Umbilical cord (tissue), 2 donors: ENCODE results near the gene SEMA3B. TPM values are rescaled to one million over a fixed set of nuclear protein-coding genes. Genes with fewer than 3 reads are reported as not detected.
A peak's percentile ranks its signal among the peaks of the same experiment; 100 is the strongest.

Source experiments
- DNase-seq: peaks from one replicate; pipeline ENCODE4 v3.0.0-alpha.2; 2015; ENCODE audit warnings: low spot score
- total RNA-seq: library from RNA; depleted of rRNA; stranded (reverse); fragments of >200 nt; gene quantifications from one replicate; pipeline ENCODE4 v1.2.3, GENCODE V29; 2014; ENCODE audit warnings: low replicate concordance; ENCODE audit not compliant: insufficient read depth

Gene SEMA3B
- total RNA-seq, 1 donor from 2014 or later, result 29.4 TPM

DNA sequence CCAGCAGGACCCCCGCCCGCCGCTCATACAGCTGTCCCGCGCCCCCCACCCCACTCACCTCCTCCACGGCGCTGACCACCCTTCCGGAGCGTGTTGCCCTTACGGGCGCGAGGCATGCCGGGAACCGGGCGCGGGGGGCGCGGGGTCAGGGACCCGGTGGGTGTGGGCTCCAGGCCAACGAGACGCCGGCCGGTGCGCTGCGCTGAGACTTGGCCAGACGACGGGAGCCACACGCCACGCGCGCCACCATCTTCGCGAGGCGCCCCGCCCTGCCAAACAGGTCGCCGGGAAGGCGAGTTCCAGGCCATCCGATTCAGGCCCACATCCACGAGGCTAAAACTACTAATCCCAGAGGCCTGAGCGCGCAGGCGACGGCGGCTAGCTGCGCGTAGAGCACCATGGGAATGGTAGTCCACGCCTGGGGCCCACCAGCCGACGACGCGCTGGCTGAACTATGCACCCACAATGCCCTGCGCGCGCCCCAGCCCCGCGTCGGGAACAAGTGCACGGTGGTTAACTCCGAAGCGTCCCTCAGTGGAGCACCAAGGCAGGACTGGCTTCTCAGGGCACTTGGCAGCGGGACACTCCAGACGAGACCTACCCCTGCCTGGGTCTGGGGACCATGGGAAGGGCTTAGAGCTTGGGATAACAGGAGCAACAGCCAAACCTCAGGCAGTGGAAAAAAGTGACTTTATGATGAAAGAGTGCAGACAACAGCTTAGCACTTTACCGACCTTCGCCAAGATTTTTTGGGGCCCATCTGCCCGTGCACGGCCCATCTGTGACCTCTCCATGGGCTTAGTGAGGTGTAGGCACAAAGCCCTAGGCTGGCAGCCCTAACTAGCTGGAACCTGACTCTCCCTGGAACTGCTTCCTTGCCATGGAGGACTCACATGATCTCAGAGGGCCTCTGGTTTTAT lies 23.5 kb downstream of the SEMA3B start, which contains the start of gene IFRD2:
TSS of gene IFRD2 (minus strand) at position 271 of the 920 bp plus-strand sequence. CDS start at position 116, 155 bp downstream.
- peak; percentile 99 for DNase-seq

DNA sequence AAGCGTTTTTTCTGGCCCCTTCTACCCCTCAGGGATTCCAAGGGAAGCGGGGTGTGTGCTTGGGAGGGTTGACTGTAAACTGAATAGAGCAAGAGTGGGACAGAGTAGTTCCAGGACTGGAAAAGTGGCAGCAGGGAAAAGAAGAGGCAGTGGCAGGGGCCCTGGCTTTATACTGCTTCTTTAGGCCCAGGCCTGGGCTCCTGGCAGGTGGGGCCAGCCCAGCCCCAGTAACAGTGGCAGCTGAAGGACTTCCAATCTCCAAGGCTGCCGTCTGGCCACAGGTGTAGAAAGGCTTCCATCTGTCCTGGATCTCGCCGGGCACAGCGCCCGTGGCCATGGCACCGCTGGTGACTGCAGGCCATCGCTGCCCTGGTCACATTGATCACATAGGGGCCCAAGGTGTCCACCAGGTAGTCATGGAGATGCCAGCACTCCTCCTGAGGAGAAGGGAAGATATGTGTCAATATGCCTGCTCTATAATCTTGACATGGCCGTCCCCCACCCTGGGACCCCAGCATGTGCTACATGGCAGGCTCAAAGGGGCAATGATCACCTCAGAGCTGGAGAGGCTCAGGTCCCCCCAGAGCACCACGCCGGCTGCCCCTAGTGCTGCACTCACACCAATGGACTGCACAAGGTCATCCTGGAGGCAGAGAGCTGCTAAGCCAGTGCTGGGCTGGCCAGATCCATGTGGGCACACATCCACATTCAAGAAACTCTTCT lies 24.3 kb downstream of the SEMA3B start:
- DNase-seq, result no peak

DNA sequence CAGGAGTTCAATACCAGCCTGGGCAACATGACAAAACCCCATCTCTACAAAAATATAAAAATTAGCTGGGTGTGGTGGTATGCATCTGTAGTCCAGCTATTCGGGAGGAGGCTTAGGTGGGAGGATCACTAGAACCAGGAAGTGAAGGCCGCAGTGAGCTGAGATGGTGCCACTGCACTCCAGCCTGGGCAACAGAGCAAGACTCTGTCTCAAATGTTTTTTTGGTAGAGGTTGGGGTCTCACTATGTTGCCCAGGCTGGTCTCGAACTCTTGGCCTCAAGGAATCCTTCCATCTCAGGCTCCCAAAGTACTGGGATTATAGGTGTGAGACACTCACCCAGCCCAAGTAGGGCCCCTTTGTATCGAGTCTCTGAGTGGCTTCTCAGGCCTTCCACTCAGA lies 25.1 kb downstream of the SEMA3B start:
- no peak for DNase-seq

DNA sequence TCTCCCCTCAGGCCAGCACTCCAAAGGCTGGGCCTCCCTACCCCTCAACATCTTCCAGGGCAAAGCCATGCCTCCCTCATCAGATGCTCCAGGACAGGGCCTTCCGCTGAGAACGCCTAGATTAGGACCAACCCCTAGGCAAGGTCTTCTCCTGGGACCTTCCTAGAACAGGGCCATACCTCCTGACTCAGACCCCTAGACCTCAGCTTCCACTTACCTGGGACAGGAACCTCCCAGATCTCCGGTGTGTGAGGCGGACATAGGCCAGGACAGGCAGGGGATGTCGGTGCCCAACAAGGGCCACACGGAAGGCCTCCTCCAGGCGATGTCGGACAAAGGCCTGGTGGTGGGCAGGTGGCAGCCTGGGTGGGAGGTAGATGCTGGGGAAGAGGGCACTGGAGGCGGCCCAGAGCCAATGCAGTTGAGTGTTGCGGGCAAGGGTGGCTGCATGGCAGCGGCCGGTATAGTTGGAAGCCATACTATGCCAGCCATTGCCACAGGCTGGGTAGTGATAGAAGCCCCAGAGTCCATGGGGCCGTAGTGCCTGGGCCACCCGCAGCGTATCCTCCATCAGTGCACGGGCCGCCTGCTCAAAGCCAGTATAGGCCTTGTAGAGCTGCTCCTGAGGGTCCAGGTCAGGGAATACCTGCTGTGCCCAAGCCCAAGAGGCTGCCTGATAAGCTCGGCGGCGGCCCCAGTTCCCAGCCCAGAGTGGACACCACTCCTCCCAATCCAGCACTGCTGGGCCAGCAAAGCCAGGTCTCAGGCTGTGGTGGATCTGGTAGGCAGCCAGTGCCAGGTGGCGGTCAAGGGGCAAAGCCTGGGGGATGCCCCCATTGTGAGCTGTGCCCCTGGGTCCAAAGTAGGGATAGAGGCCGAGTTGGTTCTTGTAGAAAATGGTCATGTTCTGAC lies 25.8 kb downstream of the SEMA3B start:
- DNase-seq, result no peak

DNA sequence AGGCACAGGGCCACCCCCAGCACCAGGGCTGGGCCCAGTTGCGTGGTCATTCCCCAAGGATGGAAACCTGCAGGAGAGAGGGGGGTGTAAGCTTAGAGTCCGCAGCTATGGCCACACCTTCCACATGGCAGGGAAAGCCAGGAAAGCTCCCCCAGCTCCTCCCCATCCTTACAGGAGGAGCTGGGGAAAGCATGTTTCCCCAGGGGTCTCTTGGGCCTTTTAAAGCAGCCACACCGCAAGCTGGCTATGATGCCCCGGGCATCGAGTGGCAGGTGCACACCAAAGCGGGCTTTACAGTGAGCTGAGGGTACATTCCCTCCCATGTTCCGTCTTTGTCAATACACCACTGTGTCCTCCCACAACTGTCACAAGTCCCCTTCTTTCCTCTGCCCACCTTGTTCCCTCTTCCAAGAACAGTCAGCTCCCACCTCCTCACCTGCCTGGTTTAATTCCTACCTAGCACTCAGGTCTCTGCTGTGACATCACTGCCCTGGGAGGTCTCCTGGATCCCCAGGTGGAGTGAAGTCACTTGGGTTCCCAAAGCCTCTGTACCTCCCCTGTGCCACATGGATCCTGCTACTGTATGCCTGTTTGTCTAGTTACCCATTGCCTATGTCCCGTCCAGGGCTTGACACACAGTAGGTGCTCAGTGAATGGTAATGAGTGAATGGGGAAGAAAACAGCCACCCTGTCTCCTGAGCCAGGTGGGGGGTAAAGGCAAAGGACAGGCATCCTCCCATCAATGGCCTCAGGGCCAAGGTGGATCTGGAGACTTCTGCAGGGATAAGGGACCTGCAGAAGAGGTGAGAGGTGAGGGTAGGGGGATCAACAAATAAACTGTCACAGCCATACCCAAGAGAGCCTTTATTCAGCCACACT lies 26.8 kb downstream of the SEMA3B start:
- DNase-seq, result no peak

DNA sequence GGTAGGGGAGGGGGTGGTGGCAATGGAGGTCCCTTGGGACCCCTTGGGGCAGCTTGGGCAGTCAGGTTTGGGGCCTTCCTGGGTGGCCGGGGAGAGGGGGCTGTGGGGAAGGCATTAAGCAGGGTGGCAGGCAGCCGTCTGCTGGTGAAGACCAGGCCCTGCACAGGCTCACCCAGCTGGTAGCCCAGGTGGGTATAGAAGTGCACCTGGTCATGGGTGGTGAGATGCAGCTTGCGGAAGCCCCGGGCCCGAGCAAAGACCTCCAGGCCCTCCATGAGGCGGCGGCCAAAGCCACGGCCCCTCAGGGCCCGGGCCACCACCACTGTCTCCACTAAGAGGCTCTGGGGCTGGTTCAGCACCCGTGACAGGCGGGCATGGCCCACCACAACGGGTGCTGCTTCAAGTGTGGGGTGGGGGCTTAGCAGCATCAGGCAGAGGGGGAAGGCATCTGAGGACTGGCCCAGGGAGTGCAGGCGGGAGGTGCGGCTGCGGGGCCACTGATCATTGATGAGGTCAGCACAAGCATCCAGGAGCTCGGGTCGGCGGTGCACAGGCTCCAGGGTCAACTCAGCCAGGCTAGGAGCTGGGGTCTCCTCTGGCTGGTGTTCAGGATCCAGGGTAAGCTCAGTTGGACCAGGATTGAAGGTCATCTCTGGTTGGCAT lies 27.9 kb downstream of the SEMA3B start:
- no peak for DNase-seq

DNA sequence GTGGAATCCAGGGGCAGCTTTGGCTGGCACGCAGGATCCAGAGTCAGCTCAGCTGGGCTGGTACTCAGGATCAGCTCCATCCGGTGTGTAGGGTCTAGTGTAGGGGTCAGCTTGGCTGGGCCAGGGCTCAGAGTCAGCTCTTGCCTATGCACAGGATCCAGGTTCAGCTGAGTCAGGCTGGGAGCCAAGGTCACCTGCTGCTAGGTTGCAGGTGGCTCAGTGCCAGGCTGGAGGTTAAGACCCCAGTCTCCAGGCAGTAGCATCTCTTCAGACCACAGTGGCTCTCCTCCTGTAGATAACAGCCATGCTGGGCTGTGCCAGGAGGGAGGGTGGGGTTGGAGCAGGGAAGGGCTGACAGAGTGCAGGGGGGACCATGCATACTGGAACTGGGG lies 28.4 kb downstream of the SEMA3B start:
- DNase-seq, result no peak

DNA sequence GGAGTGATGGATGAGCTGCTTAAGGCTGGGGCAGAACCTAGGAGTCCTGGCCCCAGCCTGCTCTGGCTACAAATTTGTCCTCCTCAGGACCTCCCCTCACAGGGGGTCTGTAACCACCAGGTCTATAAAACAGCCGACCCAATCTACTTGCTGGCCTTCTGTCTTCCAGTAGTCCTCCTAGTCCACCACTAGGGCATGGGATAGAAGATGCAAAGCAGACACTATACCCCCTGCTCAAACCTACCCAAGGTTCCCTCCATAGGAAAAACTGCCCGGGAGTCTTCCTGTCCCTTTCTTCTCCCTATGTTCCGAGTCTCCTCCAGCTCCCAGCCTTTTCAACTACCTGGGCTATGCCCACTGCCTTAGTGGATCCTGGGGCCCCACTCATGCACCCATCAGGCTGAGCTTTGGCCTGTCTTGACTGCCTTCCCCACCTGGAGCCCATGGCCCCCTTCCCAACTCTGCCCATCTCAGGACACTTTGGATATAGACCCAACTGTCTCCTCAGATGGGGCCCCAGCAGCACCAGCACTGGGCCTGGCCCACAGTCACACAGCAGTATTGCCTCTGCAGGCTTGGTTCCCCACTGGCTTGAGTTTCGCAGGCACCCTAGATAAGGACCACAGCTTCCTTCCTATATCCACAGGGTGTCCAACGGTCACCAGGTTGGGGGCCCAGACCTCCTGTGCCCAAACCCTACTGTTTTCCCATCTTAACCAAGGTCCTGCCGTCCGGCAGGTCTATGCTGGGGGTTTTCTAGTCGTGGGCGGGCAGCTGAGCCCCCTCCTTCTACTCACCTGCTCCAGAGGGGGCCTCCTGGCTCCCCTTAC lies 29.2 kb downstream of the SEMA3B start:
- no peak for DNase-seq

DNA sequence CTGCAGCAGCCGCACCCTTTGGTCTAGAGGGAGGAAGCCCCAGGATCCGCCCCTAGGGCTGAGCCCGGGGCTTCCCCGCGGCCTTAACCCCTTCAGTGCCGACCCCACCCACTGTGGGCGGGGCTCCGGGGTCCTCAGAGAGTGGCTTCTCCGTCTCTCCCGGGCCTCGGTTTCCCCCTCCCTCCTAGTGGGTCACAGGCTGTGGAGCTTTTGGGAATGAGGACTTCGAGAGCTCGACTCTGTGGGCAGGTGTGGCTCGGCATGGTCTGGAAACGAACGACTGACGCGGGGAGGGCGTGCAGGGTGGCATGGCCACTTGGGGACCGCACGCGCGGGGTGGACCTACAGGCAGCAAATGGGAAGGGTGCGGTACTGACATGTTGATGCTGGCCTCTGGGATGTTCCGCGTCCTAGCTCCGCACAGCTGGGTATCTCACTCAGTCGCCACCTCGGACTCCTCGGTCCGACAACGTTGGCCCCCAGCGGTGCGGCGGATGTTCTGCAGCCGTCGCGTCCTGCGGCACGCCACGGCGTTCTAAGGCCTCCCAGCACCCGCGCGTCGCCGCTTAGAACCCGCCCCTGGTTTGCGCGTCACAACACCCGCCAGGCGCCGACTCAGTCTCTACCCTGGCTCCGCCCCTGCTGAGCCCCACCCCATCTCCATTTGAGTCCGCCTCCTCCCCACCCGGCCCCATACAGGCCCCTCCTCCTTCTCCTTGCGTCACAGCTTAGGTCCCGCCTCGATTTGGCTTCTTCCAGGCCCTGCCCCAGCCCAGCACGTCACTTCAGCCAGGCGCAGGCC lies 30.1 kb downstream of the SEMA3B start, which contains the start of the genes HYAL3 and NAA80:
TSS of gene HYAL3 (minus strand) at position 570 of the 802 bp plus-strand sequence. CDS start 3,803 bp downstream, outside the sequence.
TSS of gene NAA80 (minus strand) at position 570 of the 802 bp plus-strand sequence. CDS start 1,942 bp downstream, outside the sequence.
- peak; percentile 100 for DNase-seq

DNA sequence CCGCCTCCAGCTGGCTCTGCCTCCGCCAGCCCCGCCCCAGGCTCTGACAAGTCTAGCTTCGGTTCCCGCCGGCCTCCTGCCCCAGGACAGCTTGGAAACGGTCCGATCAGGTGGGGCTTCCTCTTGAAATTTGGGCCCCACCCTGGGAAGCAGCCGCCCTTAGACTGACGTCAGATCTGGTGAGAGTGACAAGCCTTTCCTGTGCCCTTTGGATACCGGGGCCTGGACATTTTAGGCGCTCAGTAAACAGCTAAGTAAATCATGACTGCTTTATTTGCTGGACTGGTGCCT lies 30.6 kb downstream of the SEMA3B start:
- DNase-seq, result no peak

DNA sequence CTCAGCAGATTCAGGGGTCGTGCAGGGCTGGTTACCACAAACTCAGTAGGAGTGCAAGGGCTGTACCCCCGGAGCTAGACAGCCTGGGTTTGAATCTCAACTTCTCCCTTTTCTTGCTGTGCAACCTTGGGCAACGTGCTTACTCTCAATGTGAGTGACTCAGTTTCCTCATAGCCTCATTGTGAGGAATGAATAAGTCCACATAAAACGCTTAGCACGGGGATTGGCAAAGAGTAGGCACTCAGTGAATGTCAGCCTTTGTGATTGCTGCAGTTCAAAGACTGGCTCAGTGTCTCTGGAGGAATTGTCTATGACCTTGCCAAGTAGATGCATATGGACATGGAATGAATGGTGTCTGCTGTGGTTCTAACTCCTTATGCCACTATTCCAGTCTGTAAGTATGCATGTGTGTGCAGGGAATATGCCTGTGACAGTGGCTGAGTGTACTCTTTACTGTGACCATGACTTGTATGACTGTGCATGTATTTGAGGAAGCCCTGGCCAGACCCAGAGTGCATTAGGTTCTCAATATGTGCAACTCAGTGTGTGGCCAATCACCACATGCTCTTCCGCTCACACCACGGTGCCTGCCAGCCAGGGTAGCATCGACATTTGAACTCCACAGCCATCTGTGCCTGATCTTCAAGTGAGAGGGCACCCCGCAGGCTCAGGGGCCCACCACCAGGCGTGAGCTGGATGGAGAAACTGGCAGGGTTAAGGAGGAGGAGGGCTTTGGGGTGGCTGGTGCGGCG lies 31.2 kb downstream of the SEMA3B start:
- peak; percentile 35 for DNase-seq

DNA sequence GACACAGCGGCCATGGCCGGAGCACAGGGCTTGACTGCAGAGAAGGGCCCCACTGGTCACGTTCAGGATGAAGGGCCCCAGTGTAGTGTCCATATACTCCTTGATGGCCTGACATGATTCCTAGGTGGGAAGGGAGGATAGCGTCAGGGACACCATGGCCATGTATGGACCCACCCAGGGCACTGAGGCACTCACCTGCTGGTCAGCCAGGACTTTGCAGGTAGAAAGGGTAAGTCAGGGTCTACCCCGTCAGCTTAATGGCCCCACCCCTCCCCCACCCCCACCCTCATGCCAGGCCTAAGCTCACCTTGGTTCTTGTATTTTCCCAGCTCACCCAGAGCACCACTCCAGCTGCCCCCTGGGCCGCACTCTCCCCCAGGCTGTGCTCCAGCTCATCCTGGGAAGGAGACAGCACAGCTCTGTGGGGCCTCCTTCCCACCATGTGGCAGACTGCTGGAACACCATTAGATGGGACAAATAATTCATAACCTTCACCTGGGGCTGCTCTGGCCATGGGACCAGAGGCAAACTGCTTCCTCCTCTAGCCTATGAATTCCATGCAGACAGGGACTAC lies 31.8 kb downstream of the SEMA3B start:
- DNase-seq, result no peak

DNA sequence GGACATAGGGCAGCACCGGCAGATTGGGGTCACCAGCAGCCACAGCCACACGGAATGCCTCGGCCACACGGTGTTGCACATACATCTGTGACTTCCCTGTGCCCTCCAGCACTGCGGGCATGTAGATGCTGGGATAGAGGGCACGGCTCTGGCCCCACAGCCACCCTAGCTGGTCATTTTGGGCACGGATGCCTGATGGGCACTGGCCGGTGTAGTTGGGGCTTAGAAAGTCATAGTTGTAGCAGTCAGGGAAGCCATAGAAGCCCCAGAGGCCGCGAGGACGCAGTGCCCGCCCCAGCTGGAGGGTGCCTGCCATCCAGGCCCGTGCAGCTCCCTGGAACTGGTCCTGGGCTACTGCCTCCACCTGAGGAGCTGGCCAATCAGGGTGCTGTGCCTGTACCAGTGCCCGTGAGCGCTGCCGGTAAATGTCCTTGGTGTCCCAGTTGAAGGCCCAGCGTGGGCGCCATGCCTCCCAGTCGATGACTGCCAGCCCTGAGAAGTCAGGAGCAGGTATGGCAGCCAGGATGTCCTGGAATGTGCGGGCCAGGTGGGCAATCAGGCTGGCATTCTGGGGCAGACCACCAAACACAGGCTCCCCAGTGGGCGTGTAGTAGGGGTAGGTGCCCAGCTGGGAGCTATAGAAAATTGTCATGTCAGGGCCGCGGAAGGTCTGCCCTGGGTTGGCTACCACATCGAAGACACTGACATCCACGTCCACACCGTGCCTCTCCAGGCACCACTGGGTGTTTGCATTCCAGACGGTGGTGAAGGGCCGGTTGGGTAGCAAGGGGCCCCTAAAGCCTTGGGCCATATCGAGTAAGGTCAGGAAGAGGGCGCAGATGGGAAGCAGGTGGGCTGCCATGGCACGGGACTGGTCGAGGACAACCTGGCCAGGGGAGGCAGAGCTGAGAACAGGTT lies 33.4 kb downstream of the SEMA3B start:
- no peak for DNase-seq

DNA sequence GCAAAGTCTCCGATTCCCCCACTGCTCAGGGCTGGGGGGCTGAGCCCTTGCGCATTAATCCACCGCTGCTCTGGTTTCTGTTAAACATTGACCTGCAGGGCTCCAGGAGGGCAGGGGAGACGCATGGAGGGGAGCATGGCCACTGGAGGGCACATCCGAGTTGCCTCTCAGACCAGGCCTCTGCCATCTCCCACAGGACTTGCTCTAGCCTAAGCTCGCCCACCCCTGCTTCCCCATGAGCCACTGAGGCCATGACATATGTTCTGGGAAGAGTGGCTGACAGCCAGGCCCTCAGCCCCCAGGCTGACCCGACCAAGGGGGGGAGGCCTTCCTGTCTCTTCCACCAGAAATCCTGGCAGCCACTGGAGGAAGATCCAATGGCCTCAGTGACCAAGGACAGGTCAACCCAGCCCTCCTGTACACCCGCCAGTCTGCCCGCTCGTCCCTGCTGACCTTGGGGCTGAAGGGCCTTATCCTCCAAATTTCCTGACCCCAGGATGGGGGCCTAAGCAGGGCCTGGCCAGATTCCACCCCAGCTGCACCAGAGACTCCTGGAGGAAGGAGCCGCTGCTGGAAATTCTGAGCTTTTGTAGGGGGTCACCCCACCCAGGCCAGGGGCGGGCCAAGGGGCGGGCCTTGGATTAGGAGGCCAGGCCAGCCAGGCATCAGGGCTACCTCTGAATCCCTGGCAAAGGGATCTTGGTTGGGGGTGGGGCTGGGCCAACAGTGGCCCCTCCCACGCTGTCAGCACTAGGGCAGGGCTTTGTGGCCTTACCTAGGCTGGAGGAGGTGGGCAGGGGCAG lies 34.3 kb downstream of the SEMA3B start, which contains the start of gene HYAL1:
TSS of gene HYAL1 (minus strand) at position 562 of the 803 bp plus-strand sequence. CDS start 618 bp downstream, outside the sequence.
- no peak for DNase-seq

DNA sequence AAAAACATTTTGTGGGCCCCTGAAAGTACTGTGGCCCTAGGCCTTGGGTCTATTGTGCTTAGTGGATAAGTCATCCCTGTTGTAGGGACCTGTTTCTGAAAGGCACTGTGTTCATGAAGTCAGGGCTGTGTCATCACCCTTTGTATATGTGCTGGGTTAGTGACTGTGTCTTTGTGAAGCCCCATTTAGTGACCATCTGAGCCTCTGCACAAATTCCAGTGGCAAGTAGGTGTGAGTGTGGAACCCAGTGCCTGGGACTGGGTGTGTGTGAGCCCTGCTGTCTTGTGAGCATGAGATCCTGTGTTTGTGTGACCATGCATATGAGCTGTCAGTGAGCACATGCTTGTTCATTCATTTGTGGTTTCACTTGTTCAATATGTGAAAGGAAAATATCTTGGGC lies 35.7 kb downstream of the SEMA3B start:
- no peak for DNase-seq
